GM21529 (cell line): Measurements from ENCODE around the gene LINC00237.

Experiments used
- ATAC-seq: cut with Tn5 transposase; IDR thresholded peaks from one replicate; pipeline ENCODE4 v1.9.1; 2021; ENCODE audit not compliant: unreplicated experiment

LINC00237 gene

DNA sequence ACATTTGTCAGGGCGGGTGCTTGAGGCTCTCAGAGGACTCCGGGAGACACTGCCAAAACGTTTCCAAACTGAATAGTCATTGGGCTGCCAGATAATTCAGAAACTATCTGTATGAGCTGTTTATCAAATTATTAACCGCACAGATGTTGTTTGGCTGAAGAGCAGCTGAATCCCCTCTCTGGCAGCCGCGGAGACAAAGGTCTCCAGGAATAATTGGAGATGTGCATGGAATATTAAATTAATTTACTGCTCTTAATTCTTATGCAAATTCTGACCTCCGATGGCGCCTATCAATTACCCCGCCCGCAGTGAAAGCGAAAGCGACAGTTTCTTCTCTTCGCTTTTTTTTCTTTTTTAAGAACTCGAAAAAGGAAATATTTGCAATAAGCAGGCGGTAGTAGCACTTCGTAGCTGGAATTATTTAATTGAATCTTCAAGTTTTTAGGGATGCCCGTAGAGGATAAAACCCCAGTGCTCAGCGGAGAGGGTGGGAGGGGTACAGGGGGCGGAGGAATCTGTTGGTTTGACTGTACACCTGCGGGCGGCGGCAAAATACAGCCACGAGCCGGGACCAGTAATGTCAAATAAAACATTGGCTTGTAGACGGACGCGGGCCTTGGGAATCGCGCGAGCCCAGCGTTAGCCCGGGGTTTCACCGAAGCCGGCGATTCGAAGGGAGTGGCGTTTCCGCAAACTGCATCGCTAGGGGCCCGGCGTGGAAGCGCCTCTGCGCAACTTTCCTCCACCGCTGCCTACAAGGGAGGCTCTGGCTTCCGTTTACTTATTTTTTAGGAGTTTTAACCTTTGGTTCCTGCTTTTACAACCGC lies 6.2 kb downstream of the LINC00237 start:
- no peak for ATAC-seq

DNA sequence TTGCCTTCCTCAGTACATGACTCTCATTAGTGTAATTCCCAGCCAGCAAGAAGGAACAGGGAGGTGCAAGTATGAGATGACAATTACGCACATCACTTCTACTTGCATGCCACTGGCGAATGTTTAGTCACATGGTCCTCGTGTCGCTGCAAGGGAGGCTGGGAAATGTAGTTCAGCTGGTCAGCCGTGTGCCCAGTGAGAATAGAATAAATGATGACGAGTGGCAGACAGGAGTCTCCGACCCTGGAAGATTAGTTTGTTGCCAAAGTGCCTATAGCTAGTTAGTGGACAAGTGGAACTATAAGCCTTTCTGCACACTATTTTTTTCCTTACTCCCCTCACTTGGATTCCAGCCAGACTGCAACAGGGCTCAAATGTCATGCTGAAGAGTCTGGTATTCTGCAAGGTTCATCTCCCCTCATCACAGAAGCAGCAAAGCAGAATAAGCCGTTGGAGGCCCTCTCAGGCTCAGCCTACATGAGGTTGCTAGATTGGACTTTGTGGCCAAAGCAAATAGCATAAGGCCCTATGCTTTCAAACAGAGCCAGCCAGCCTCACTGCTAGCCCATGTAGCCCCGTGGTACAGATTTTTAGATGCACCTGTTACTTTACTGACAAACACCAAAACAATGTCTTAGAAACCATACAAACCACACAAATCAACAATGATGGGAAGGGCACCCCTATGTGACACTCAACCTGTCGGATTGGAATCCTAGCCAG lies 9.7 kb downstream of the LINC00237 start:
- no peak for ATAC-seq

- no peak for ATAC-seq
Measured at GRCh38 chr20:21092806-21093205, 13.4 kb downstream of the LINC00237 start.

GRCh38 chr20:21090721-21091120 lies 15.4 kb downstream of the LINC00237 start:
- ATAC-seq, result no peak

DNA sequence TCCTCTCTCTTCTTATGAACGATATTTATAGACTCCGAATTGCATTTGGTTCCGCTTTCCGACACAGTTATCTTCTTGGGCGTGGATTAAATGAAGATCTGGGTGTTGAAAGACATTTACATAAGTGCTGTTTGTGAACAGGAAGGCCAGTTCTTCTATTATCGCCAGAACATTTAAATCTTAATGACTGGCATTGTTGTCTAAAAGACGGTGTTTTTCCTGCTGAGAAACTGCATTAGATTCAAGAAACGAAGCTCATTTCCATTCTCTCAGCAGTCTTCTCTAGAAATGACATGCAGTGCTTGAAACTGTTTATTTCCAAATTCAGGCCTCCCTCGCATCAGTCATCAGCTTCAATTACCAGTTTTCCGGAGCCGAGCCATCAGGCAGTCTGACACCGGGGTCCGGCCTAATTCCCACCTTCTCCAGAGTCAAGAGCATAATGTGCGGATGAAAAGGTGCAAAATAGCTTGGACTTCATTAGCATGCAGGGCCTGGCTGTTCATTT lies 16.0 kb downstream of the LINC00237 start:
- no peak for ATAC-seq

DNA sequence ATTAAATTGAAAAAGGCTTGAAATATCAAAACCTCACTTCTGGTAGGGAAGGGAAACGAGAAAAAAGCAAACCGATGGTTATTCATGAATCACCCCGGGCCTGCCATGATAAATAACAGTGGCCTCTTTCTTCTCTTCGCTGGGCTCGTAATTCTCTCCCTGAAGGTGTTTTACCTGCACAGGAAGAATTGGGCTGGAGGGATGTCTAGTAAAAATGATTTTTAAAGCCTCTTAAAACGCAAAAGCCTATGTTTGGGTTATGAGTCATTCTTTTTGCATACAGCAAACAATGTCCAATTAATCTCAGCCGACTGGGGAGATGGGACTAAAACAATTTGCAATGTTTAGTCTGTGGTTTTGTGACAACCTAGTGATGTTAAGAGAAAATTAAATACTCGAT lies 16.8 kb downstream of the LINC00237 start:
- ATAC-seq, result no peak

GRCh38 chr20:21087862-21088540 lies 18.2 kb downstream of the LINC00237 start:
- ATAC-seq, result no peak

DNA sequence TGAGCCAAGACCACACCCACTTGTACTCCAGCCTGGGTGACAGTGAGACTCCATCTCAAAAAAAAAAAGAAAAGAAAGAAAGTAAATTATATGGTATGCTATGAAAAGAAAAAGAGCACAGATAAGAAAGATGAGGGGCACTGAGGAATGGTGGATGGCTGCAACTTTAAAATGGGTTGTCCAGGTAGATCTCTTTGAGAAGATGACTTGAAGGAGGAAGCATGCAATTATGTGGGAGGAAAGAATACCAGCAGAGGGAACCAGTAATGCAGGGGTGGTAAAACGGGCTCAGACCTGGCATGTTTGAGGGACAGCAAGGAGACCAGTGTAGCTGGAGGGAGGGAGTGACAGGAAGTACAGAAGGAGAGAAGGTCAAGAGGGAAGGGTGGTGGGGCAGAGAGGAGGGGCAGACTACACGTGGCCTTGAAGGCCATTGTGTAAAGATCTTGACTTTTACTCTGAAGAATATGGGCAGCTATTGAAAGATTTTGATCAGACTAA lies 22.3 kb downstream of the LINC00237 start:
- ATAC-seq, result no peak

DNA sequence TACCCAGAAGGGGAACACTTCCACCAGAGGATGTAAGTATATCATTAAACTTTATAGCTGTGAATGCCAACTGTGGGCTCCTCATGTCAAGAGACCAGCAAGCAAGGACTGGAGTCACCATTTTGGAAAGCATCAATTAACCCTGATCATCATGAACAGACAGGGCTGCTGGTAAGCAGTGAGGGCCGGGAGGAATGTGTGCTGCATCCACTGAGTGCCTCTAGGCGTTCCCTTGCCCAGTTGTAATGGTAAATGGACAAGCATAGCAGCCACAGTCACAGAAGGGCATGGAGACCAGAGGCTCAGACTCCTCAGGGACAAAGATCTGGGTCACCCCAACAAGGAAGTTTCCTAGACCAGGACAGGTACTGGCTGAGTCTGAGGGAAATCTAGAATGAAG lies 23.6 kb downstream of the LINC00237 start:
- no peak for ATAC-seq

DNA sequence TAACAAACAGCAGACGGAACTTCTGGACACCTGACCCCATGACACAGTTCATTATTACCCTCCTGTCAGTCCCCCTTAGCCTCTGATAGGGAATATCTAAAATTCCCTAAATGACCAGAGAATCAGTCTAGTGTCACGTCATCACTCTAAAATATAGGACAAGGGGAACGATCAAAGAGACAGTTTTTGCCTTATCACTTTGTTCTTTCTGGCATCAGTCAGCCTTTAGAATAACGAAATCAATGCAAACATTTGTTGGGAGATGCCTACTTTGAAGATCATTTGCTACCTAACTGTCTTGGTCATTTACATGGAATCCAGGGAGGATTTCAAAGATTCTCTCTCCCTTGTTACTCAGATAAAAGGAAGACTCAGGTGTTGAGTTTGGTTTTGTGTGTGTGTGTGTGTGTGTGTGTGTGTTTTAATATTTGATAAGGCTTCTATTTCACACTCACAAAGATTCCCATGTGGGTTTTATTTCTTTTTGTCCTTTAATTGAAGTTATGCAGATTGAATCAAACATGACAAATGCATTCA lies 28.3 kb downstream of the LINC00237 start:
- no peak for ATAC-seq

DNA sequence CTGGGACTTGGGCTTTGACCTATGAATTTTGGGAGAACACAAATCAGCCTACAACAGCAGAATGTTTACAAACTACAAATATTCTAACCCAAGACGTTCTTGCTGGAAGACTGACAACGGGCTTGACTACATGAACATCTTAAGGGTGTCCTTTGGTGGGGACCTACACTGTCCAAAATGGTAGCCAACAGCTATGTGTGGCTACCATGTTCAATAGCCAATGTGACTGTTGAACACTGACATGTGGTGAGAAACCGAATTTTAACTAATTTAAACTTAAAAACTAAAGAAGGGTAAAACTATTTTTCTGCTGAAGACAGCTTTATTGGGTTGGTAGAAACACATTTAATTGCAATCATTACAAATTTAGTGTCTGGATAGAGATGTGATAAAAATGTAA lies 30.1 kb downstream of the LINC00237 start:
- ATAC-seq, result no peak

GRCh38 chr20:21075471-21075870 lies 30.7 kb downstream of the LINC00237 start:
- ATAC-seq, result no peak

DNA sequence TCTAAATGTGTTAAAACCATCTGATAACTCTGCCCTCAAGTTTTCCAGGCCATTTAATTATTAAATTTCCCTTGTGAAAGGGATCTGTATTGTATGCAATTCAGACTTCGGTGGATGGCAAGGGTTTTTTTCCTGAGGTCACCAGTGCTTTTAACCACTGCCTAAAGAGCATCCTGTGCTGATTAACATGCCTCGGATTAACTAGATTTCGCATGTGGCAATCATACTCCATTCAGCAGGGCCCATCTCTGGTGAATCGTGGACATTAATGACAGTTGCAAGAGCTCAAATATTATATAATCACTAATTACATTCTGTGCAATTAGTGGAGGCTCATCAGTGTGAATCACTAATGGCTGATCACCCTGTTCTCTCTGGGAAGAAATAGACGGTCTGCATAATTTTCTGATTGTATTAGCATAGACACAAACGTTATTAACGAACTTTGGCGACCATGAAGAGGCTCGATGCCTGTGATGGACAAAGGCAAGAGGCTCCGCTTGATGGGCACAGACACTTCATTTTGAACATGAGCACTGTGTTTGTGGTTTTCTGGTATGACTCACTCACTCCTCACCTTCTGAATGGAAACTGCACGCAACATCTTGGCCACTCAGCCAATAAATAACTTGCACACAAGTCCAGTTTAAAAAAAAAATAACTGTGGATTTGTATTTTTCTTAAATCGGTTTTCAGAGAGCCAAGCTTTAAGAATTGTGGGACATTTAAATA lies 31.4 kb downstream of the LINC00237 start:
- peak; percentile 96 for ATAC-seq

DNA sequence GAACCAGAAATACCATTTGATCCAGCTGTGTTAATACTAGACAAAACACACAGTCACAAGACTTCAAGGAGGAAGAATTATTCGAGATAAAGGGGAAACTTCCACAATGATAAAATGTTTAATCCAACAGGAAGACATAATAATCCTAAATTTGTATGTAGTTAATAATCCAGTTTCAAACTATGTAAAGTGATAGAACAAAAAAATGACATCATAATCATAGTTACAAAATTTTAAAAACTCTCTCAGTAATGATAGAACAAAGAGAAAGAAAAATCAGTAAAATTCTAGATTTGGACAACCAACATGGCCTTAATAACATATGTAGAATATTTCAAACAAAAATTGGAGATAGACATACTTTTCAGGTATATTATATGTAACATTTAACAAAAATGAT lies 38.9 kb downstream of the LINC00237 start:
- ATAC-seq, result no peak

GRCh38 chr20:21064924-21065323 lies 41.2 kb downstream of the LINC00237 start:
- ATAC-seq, result no peak

DNA sequence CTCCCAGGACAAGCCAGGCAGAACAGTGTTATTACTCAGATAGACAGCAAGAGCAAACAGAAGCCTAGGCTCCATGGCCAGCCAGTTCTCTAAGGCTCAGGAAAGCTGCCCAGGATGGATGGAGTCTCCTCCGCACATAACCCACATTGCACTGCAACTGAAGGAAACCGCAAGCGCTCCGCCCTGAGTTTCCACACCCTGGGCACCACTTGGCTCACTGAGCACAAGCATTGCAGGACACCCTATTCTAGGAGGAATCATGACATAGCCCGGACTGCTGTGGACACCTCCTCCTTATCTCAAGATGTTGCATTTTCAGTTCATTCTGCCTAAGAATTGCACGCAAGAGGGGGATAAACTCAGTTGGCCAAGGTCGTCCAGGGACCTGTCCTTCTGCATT lies 42.9 kb downstream of the LINC00237 start:
- no peak for ATAC-seq

DNA sequence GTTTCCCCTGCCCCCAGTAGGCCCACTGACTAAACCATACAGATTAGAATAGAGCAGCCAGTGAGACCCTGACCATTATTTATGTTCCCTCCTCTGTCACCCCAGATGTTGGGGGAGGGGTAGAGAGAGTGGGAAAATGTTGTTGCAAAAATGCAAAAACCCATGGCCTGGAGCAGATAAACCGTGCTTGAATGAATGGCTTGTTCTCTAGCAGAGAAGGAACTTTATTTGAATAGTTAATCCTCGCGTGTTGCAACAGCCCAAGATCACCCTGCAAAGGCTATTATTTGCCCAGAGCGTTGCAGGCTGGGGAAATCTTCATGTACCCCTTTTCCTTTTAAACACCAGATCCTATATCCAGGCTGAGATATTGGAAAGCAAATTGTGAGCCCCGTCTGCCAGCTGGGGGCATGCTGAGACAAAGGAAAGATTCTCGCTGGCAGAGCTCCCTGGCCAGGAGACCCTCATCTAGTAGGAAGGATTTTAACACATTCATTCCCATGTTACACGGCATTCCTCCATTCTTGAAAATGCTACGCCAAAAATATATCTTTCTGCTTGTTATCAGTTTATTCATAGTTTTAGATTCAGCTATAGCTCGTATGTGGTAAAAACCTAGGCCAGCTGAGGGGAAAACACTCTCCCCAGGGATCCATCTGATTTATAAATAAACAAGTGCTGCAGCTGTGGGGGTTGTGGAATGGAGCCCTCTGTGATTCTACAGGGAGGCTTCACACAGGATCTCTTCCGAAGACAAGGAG lies 53.0 kb downstream of the LINC00237 start:
- ATAC-seq, result no peak

GRCh38 chr20:21052686-21053001 lies 53.5 kb downstream of the LINC00237 start:
- no peak for ATAC-seq

GRCh38 chr20:21052241-21052640 lies 53.9 kb downstream of the LINC00237 start:
- ATAC-seq, result no peak

DNA sequence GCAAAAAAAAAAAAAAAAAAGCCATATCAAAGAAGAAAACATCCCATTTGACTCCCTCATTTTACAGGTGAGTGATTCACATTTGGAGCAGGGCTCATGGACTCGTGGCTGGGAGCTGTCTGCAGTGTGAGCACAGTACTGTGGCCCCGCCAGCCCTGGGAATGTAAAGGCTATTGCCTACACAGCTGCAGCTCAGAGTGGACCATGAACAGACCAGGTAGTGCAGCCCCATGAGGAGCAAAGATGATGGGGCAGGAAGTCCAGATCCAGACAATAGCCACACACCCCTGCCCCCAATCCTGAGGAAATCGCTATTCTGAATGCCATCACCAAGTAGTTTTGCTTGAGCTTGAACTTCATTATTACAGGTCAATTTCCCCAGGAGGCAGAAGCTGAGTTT lies 55.4 kb downstream of the LINC00237 start:
- no peak for ATAC-seq
